Ishikawa (cell line): ENCODE results near the gene PSTPIP2.

Experiments used
- RAD21 ChIP-seq: IDR thresholded peaks from 2 replicates; pipeline ENCODE4 v1.6.1; 2012; ENCODE audit warnings: low read depth
- ZBTB7A ChIP-seq: IDR thresholded peaks from 2 replicates; pipeline ENCODE4 v1.6.1; 2012; ENCODE audit warnings: low read depth
- TF ChIP-seq, protein P1 (sequence below): IDR thresholded peaks from 2 replicates; pipeline ENCODE4 v1.6.1; 2012

DNA sequence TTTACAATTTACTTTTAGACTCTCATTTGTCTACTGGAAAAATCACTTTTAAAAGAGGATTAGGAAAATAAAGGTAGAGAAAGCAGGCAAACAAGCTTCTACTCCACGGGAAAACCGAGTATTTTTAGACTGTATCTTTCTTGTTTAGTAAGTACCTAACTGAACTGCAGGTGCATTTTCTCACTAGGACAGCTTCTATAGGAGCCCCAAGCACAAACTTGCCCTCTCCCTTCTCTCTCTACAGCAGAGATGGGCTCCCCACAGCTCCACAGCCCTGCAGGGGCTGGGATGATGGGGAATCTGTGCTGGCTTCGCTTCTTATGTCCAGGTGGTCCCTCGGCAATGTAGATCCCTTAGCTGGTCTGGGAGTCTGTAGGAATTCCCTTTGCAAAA, 16.2 kb downstream of the PSTPIP2 start:
- TF ChIP-seq, protein P1, sequence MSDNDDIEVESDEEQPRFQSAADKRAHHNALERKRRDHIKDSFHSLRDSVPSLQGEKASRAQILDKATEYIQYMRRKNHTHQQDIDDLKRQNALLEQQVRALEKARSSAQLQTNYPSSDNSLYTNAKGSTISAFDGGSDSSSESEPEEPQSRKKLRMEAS = no peak
- no peak for TF ChIP-seq RAD21
- TF ChIP-seq ZBTB7A = no peak
